ENCODE data around the gene EIPR1. TPM values are rescaled to one million over a fixed set of nuclear protein-coding genes. Genes with fewer than 3 reads are reported as not detected.

The EIPR1 gene
- total RNA-seq, 2 donors from 2014 or later = 13.5 TPM

DNA sequence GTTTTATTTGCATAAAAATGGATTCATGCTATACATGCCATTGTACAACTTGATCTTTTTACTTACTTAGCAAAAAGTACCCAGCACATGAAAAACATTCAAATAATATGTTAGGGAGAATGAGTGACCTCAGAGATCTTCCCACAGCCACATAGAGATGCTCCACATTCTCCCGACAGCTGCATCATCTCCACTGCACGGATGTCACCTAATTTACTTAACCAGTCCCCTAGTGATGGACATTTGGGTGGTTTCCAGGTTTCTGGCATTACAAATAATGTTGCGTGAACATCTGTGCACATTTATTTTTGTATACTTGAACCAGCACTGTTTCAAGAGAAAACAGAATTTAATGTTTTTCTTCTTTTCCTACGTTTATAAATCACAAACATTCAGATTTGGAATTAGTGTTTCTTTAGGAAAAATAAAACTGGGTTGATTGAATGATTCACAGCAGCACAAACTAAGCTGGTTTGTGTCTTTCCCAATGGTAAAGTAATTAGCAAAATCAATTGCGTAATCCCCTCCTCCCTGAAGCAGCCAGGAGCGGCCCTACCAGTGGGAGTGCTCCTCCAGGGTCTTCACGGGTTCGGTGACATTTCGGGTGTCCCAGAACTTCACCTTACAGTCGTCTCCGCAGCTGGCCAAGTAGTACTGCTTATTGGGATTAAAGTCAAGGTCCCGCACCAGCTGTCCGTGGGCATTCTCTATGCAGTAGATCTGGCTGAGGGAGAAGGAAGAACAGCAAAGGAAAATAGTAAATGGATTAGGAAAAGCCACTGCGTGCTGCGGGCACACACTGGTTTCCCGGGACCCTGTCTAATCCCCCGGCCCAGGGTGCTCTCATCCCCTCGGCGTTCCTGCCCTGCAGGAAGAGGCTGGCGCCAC is 183.9 kb downstream of the EIPR1 start:
- Histone ChIP-seq H3K36me3 (replicated peaks in 1 of 2; ENCODE audit: insufficient read depth in 1 of 2, low read depth in 2 of 2) (no peaks in the 10 kb centered on the region), H3K4me3 (no peak overlapping the region), H3K9me3 (no peaks in the 10 kb centered on the region), H3K4me1 (no peaks in the 10 kb centered on the region), H3K27me3 (no peaks in the 10 kb centered on the region), H3K27ac (no peak overlapping the region)
- intact Hi-C loops (cut with DNase I) = no loop called here
- WGBS, 2 donors = 79 to 82% methylated on average over 20 of the region's 20 CpGs
- ATAC-seq (no peak), DNase-seq (no peak)
- no peak for TF ChIP-seq POLR2A (IDR thresholded peaks at IDR 0.05)
- TF ChIP-seq, protein P1, sequence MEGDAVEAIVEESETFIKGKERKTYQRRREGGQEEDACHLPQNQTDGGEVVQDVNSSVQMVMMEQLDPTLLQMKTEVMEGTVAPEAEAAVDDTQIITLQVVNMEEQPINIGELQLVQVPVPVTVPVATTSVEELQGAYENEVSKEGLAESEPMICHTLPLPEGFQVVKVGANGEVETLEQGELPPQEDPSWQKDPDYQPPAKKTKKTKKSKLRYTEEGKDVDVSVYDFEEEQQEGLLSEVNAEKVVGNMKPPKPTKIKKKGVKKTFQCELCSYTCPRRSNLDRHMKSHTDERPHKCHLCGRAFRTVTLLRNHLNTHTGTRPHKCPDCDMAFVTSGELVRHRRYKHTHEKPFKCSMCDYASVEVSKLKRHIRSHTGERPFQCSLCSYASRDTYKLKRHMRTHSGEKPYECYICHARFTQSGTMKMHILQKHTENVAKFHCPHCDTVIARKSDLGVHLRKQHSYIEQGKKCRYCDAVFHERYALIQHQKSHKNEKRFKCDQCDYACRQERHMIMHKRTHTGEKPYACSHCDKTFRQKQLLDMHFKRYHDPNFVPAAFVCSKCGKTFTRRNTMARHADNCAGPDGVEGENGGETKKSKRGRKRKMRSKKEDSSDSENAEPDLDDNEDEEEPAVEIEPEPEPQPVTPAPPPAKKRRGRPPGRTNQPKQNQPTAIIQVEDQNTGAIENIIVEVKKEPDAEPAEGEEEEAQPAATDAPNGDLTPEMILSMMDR (IDR thresholded peaks at IDR 0.05) = no peak

DNA sequence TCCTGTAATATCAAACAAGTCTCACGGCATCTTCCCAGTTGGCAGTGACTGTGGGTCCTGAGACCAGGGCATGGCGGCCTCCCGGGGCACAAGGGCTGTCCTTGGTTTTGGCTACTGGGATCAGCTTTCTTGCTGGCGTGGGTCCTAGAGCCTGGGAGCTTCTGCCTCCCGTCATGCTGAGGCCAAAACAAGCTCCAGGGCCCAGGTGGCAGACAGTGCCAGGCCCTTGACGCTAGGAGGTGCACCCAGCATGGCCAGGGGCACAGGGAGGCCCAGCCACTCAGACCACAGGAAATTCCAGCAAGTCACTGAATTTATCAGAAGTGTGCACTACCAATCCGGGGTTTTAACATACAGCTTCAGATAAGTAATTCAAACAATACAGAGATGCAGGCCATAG is 184.7 kb downstream of the EIPR1 start:
- Histone ChIP-seq H3K27ac (no peak overlapping the region), H3K36me3 (replicated peaks in 1 of 2; ENCODE audit: insufficient read depth in 1 of 2, low read depth in 2 of 2) (no peaks in the 10 kb centered on the region), H3K9me3 (no peaks in the 10 kb centered on the region), H3K4me1 (no peaks in the 10 kb centered on the region), H3K27me3 (no peaks in the 10 kb centered on the region), H3K4me3 (no peak overlapping the region)
- ATAC-seq = no peak
- intact Hi-C loops (cut with DNase I) = no loop called here
- WGBS, 2 donors = 79 to 87% methylated on average over 7 of the region's 7 CpGs
- TF ChIP-seq, protein P1 (IDR thresholded peaks at IDR 0.05) = no peak
- TF ChIP-seq POLR2A (IDR thresholded peaks at IDR 0.05) = no peak
- no peak for DNase-seq

DNA sequence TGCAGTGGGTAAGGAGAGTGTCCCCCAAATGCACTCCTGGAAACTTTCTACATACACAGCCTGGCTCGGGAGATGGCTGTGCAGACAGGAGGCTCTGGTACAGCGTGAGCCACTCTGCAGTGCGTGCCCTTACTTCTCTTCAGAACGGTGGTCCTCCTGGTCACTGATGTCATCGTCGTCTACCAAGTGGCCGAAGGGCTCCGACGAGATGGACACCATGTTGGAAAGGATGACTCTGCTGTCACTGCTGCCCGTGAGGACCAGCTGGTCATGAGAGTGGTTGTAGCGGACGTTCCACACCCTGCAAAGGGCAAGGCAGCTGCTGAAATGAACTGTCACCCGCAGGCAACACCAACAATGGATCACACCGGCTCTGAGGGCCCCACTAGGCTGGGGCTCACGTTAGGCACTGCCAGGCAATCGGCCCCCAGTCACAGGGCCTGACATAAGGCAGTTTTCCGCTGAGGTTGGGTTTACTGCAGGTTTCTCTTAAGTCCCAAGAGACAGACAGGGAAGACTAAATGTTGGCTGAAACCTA is 185.3 kb downstream of the EIPR1 start:
- 95 to 100% methylated on average over 3 to 17 of the region's 17 CpGs for WGBS, 2 donors
- Histone ChIP-seq H3K4me3 (no peak overlapping the region), H3K27ac (no peak overlapping the region), H3K4me1 (no peaks in the 10 kb centered on the region), H3K36me3 (replicated peaks in 1 of 2; ENCODE audit: insufficient read depth in 1 of 2, low read depth in 2 of 2) (no peaks in the 10 kb centered on the region), H3K27me3 (no peaks in the 10 kb centered on the region), H3K9me3 (no peaks in the 10 kb centered on the region)
- no peak for DNase-seq
- no peak for ATAC-seq
- intact Hi-C loops (cut with DNase I) = no loop called here
- no peak for TF ChIP-seq POLR2A (IDR thresholded peaks at IDR 0.05)
- TF ChIP-seq, protein P1 (IDR thresholded peaks at IDR 0.05) = no peak

DNA sequence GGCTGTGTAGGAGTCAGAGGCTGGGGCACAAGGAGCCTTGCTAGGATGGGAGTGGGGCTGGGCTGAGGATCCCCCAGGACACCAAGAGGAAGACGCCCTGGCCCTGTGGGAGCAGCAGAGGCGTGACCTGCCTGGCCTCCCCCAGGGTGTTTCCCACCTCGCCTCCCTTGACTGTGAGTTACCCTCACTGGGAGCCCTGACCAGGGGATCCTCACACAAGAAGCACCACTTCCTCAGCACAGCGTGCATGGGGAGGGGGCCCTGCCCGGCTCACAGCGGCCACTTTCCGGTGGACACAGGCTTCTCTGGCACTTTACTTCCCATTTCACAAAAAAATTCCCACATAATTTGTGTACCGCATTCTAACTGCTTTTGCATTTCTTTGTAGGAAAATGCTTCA is 187.7 kb downstream of the EIPR1 start:
- intact Hi-C loops (cut with DNase I) = no loop called here
- Histone ChIP-seq H3K4me1 (no peaks in the 10 kb centered on the region), H3K4me3 (no peak overlapping the region), H3K9me3 (no peaks in the 10 kb centered on the region), H3K36me3 (replicated peaks in 1 of 2; ENCODE audit: insufficient read depth in 1 of 2, low read depth in 2 of 2) (no peaks in the 10 kb centered on the region), H3K27ac (no peak overlapping the region), H3K27me3 (no peaks in the 10 kb centered on the region)
- WGBS, 2 donors = 91 to 94% methylated on average over 7 to 8 of the region's 8 CpGs
- no peak for ATAC-seq
- TF ChIP-seq, protein P1 (IDR thresholded peaks at IDR 0.05) = no peak
- TF ChIP-seq POLR2A (IDR thresholded peaks at IDR 0.05) = no peak
- no peak for DNase-seq
